NB4 (cell line): Measurements from ENCODE around the gene RSRC1.
"Not testable (repeated sequence)": the region's sequence is repeated elsewhere in the genome, so short reads cannot be mapped to it uniquely, and the experiment has no call there.

Experiments
- CTCF ChIP-seq: IDR thresholded peaks from one replicate; pipeline ENCODE4 v1.5.1; 2012; ENCODE audit warnings: low read depth, low read length
- POLR2A ChIP-seq: IDR thresholded peaks from 2 replicates; pipeline ENCODE4 v1.6.1; 2011; ENCODE audit warnings: mild to moderate bottlenecking; ENCODE audit not compliant: insufficient read length; ENCODE audit errors: extremely low read depth

GRCh38 chr3:158228942-158229341, 119.1 kb downstream of the RSRC1 start:
- TF ChIP-seq CTCF, POLR2A: not testable (repeated sequence)
